Gastroesophageal sphincter (tissue), 3 donors: ENCODE data around the gene NEK10.
"Not testable (repeated sequence)": the region's sequence is repeated elsewhere in the genome, so short reads cannot be mapped to it uniquely, and the experiment has no call there.

Experiments used
- CTCF ChIP-seq, 4 experiments: fragments of 200-600 bp in 2 of 4; fragments of 450-650 bp in 2 of 4; sonication (generic) in 1 of 4; IDR thresholded peaks; one replicate each; pipeline ENCODE4 v1.5.1; 2017 to 2019; ENCODE audit warnings: antibody characterized with exemption in 4 of 4, mild to moderate bottlenecking in 2 of 4, moderate library complexity in 2 of 4
- EP300 ChIP-seq: sonication (generic); formaldehyde crosslinking; IDR thresholded peaks from one replicate; pipeline ENCODE4 v1.6.1; 2017; ENCODE audit warnings: antibody characterized with exemption, mild to moderate bottlenecking
- POLR2A ChIP-seq, 2 donors: fragments of 450-650 bp; IDR thresholded peaks; one replicate each; pipeline ENCODE4 v1.6.1; 2017; ENCODE audit warnings: antibody characterized with exemption in 2 of 2, mild to moderate bottlenecking in 2 of 2, moderate library complexity in 1 of 2
- POLR2AphosphoS5 ChIP-seq: sonication (generic); formaldehyde crosslinking; IDR thresholded peaks from one replicate; pipeline ENCODE4 v1.6.1; 2017; ENCODE audit warnings: antibody characterized with exemption

GRCh38 chr3:27298981-27299380 lies 70.2 kb downstream of the NEK10 start:
- not testable (repeated sequence) for TF ChIP-seq POLR2A (IDR thresholded peaks at IDR 0.05); CTCF (IDR thresholded peaks at IDR 0.05); POLR2AphosphoS5; EP300
